ENCODE data around the gene ACOD1.
"Not testable (repeated sequence)": the region's sequence is repeated elsewhere in the genome, so short reads cannot be mapped to it uniquely, and the experiment has no call there.

ACOD1 gene

DNA sequence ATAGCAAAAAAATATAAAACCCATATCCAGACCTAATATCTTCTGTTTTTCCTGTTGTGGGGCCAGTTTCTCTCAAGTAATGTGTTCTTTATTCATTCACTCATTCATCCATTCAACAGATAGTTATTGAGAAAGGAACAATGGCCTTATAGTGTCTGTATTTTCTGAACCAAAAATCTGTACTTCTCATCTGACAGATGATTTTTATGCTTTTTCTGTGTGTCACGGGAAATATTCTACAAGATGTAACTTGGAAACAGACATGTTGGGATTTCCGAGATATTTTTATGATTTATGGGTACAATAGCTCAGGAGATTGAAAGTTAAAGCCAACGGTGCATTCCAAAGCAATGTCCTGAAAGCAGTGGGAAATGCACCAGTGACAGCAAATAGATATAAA lies 5.7 kb downstream of the ACOD1 start:
- DNase-seq (ENCODE audit: low read depth in 2 of 3, low spot score in 1 of 3): no peak

DNA sequence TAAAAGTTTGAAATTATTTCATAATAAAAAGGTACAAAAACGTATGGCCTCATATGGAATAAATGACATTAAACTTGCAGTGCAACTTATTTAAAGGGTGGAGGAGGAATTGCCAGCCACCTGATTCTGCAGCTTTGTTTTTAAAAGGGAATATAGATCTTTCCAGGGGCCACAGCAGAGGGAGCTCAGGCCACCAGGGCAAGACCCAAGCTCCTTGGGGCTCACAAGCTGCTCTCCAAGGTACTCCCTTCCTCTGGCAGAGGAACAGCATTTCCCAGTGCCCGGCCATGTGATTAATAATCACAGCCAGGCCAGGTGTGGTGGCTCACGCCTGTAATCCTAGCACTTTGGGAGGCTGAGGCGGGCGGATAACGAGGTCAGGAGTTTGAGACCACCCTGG lies 6.2 kb downstream of the ACOD1 start:
- no peak for DNase-seq (ENCODE audit: low read depth in 2 of 3, low spot score in 1 of 3)

DNA sequence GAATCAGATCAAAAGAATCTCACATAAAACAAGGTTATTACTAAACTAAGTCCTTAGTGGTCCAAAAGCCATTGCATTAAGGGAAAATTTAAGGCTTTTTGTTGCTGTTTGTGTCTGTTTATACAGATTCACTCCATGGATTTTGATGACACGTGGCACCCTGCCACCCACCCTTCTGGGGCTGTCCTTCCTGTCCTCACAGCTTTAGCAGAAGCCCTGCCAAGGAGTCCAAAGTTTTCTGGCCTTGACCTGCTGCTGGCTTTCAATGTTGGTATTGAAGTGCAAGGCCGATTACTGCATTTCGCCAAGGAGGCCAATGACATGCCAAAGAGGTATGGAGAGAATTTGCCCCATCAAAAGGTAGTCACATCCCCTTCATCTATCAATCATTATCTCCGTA lies 6.9 kb downstream of the ACOD1 start:
- DNase-seq (ENCODE audit: low read depth in 2 of 3, low spot score in 1 of 3): no peak

DNA sequence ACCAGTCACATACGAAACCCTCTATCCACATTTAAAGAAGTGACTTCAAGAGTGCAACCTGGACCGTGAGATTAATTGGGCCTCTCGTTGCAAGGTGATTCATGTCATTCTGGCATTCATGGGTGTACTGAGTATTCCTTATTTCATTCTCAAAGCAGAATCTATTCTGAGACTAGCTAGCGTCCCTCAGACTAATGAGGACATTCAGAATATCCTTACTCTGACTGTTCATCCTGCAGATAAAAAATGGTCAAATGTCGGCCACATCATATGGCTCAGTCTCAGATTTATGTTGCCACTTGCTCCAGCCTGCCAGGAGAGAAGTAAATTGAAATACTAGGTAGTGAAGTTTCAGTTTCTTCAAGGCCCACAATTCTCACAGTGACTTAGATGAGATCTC lies 7.3 kb downstream of the ACOD1 start:
- DNase-seq (ENCODE audit: low read depth in 2 of 3, low spot score in 1 of 3): no peak

DNA sequence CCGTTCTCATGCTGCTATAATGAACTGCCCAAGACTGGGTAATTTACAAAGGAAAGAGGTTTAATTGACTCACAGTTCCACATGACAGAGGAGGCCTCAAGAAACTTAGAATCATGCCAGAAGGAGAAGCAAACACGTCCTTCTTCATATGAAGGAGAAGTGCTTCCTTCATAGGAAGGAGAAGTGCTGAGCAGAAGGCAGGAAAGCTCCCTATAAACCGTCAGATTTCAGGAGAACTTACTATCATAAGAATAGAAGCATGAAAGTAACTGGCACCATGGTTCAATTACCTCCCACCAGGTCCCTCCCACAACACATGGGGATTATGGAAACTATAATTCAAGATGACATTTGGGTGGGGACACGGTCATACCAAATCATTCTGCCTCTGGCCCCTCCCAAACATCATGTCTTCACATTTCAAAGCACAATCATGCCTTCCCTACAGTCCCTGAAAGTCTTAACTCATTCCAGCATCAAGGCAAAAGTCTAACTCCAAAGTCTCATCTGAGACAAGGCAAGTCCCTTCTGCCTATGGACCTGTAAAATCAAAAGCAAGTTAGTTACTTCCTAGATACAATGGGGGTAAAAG lies 10.6 kb downstream of the ACOD1 start:
- DNase-seq (ENCODE audit: low read depth in 2 of 3, low spot score in 1 of 3): no peak

DNA sequence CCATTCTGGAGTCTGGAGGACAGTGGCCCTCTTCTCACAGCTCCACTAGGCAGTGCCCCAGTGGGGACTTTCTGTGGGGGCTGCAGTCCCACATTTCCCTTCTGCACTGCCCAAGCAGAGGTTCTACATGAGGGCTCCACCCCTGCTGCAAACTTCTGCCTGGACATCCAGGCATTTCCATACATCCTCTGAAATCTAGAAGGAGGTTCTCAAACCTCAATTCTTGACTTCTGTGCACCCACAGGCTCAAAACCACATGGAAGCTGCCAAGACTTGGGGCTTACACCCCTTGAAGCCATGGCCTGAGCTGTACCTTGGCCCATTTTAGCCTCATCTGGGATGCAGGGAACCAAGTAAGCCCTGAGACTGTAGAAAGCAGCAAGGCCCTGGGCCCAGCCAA lies 11.4 kb downstream of the ACOD1 start:
- not testable (repeated sequence) for DNase-seq (ENCODE audit: low read depth in 2 of 3, low spot score in 1 of 3)

DNA sequence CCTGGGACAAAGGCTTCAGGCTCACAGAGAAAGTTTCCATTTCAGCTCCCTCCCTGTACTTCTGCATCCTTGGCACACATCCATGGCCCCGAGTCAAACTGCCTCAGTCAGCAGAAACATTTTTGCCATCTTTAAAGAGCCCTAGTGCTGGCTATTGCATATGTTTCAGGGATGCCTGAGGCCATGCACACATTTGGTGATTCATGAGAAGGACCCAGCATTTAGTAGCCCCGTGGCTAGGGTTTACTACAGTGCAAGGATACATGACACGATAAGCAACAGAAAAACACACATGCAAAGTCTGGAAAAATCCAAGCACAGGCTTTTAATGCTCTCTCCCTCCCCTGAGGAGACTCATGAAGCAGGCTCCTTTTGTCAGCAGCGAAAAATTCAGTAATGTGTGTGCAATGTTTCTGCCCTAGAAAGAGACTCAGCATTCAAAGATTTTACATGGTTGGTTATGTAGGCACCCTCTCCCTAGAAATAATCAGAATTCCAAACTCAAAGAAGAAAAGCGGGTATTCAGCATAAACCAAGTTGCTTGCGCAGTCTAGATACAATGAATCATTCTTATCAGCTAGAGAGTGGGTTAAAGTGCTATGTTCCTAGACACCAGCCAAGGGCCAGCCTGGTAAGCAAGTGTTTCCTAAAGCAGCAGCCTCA lies 17.6 kb downstream of the ACOD1 start:
- no peak for DNase-seq (ENCODE audit: low read depth in 2 of 3, low spot score in 1 of 3)

DNA sequence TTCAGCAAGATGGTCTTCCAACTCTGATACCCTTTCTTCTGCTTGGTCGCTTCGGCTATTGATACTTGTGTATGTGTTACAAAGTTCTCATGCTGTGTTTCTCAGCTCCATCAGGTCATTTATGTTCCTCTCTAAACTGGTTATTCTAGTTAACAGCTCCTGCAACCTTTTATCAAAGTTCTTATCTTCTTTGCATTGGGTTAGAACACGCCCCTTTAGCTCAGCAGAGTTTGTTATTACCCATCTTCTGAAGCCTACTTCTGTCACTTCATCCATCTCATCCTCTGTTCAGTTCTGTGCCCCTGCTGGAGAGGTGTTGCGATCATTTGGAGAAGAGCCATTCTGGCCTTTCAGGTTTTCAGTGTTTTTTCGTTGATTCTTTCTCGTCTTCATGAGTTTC lies 18.7 kb downstream of the ACOD1 start:
- DNase-seq (ENCODE audit: low read depth in 2 of 3, low spot score in 1 of 3): no peak

DNA sequence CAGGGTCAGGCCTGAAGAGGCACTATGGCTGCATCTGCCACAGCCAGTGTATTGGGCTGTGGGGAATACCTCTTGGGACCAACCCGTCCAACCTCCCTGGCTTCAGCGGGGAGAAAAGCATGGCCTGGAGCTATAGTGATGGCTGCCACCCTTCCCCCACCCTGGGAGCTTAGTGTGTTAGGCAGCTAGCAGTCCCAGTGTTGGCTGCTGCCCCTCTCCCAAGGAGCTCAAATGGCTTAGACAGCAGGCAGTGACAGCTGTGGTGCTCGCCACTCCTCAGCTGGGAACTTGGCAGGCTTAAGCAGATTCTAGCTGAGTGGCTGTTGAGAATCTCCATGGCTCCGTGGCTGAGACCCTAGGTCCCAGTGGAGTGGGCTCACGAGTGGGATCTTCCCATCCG lies 19.7 kb downstream of the ACOD1 start:
- no peak for DNase-seq (ENCODE audit: low read depth in 2 of 3, low spot score in 1 of 3)

DNA sequence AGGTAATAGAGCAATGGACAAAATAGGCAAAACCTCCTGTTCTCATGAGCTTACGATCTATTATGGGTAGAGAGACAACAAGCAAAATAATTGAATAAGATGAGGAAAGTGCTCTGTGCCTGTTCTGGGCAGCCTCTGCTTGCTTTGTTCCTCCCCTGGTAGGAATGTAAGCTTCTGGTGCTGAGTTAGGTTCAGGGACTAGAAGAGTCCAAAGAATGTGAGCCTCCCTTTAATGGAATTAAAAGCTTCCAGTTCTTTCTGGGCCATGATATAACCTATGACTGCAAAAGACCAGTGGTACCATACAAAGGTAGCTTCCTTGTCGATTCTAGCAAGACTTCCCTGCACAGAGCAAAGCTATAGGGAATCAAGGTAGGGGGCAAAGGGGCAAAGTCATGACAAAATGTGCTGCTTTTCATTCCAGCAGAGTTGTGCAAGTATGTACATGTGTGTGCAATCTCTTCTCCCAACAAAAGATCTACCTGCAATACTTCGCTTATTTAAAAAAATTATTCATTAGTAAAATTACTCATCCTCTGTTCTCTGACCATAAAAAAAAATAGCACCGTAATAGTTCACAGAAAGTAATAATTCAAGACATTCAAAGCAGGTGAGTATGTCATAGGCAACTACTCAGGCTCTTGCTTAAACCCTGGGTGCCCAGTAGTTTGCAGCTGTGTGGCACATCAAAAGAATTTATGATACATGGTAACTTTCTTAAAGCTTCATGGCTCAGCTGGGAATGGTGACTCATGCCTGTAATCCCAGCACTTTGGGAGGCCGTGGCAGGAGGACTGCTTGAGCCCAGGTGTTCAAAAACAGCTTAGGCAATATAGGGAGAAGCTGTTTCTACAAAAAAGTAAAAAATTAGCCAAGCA lies 21.4 kb downstream of the ACOD1 start:
- DNase-seq (ENCODE audit: low read depth in 2 of 3, low spot score in 1 of 3): no peak

DNA sequence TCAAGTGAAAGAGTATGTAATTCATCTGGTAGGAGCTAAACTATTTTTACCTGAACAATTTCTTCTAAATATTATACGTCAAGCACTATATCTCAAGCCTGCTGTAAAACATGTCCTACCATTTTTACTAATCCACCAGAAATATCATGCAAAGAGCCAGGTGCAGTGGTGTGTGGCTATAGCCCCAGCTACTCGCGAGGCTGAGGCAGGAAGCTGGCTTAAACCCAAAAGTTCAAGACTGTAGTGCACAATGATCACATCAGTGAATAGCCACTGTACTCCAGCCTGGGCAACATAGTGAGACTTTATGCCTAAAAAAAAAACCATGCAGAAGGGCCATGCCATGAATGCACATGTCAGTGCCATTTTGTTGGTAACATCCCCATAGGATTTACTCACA lies 22.9 kb downstream of the ACOD1 start:
- no peak for DNase-seq (ENCODE audit: low read depth in 2 of 3, low spot score in 1 of 3)

DNA sequence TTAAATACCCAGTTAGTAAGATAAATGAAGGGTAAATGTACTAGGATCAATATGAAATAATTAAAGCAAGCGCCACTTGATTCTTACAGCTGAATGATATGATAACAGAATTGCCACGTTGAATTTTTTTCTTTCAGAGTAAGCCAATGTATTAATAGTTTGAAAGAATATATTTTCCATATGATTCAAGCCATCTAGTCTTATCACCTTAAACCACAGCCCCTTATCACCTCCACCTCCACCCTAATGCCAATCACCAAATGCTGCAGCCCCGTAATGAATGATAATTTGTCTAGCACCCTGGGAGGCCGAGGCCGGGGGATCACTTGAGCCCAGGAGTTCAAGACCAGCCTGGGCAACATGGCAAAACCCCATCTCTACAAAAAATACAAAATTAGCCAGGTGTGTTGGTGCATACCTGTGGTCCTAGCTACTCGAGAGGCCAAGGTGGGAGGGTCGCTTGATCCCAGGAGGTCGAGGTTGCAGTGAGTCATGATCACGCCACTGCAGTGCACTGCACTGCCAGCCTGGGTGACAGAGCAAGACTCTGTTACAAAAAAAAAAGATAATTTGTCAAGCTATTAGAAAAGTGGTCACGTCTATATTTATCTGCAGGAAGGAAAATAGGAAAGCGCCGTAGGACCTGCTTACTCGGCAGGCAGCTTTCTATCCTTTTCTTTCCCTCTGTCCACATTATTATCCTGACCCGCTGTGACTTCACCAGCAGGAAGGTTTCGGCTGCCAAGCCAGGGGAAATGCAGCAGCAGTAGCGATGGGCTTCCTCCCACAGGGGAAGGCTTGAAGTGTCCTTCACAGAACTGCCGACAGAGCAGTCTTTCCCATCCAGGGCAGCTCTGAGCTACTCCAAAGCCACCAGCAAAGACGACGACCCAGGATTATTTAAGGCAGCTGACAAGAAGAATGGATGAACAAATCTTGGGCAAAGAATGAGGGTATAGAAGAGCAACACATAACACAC lies 23.8 kb downstream of the ACOD1 start:
- no peak for DNase-seq (ENCODE audit: low read depth in 2 of 3, low spot score in 1 of 3)

DNA sequence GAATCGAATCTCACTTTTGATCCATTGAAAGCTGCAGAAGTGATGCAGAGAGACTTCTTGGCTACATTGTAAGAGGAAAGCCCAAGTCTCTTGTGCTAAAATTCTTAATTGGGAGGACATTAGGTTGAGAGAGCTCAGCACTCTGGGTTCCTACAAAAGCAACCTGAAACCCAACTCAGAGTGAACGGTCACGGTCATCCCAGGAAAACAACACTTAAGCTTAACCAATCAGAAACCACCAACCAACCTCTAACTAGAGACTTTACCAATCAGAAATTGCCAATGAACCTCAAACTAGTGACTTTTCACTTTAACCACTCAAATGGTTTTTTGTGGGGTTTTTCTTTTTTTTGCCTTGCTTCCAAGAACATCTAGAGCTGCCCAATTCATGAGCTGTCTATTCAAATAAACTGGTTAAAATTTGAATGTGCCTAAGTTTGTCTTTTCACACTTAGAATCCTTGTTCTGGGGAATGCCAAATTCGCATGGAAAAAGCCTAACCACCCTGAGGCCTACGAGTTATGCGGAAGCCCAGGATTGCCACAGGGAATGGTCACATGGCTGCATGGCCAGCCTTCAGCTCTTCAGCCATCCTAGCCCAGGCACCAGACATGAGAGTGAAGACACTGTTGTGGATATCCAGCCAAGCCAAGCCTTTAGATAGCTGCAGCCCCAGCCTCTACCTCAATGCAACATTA lies 25.8 kb downstream of the ACOD1 start:
- no peak for DNase-seq (ENCODE audit: low read depth in 2 of 3, low spot score in 1 of 3)

DNA sequence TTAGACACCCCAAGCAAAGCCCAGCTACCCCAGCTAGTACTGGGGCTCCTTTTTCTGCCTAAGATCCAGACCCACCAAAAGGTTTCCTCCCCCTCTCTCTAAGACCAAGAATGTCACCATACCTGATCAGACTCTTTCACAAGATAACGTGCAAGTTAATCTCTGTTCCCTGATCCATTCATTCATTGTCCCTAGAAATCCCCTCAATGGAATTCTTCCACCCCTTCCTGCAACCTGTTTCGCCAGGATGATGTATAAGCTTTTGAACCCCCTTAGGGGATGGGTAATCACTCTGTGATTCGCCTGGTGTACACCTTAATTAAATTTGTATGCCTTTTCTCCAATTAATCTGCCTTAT lies 26.3 kb downstream of the ACOD1 start:
- no peak for DNase-seq (ENCODE audit: low read depth in 2 of 3, low spot score in 1 of 3)

DNA sequence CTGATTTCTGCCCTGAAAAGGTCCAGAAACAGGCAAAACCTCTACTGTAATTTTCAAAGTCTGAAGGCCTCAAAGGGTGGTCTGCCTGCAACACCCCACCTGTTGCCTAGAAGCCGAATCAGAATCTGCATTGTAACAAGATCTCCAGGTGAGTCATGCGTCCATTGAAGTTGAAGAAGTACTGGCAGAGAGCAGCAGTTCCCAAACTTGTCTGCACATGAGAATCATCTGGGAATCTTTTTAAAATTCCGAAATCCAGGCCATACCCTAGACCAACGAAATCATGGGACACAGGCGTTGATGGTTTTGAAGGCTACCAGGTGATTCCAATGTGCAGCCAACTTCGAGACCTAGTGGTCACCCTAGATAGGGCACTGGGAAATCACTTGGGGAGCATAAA lies 27.6 kb downstream of the ACOD1 start:
- DNase-seq (ENCODE audit: low read depth in 2 of 3, low spot score in 1 of 3): no peak

DNA sequence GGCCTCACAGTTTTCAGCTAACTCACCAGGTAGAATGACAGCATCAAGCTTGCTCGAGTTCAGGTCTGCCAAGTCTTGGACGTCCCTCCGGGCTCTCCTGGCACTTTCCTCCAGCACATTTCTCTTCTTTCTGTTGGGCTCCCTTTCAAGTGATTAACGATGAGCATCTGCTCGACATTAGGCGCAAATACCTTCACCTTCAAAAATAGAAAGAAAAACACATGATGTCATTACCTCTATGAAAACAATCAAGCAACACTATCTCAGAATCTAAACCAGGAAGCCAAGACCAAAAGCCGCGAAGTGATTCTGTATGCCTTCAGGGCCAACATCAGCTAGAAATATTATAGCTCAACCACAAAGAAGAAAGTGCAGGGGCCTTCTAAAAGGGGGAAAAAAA lies 28.2 kb downstream of the ACOD1 start:
- no peak for DNase-seq (ENCODE audit: low read depth in 2 of 3, low spot score in 1 of 3)

DNA sequence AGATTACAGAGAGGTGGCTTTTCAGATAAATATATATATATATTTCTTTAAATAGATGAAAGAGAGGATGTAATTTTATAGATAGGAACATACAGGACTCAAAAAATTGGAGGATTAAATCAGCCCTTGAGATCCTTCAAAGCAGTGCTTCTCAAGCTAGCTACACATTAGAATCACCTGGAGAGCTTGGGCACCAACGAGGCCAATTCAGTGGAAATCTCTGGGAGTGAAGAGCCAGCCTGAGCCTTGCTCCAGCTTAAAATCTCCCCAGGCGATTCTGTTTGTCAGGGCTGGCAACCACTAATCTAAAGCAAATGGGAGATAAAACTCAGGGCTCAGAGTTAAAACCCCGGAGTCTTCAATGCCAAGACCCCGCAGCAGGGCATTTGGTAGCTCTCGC lies 28.6 kb downstream of the ACOD1 start:
- DNase-seq (ENCODE audit: low read depth in 2 of 3, low spot score in 1 of 3): no peak

DNA sequence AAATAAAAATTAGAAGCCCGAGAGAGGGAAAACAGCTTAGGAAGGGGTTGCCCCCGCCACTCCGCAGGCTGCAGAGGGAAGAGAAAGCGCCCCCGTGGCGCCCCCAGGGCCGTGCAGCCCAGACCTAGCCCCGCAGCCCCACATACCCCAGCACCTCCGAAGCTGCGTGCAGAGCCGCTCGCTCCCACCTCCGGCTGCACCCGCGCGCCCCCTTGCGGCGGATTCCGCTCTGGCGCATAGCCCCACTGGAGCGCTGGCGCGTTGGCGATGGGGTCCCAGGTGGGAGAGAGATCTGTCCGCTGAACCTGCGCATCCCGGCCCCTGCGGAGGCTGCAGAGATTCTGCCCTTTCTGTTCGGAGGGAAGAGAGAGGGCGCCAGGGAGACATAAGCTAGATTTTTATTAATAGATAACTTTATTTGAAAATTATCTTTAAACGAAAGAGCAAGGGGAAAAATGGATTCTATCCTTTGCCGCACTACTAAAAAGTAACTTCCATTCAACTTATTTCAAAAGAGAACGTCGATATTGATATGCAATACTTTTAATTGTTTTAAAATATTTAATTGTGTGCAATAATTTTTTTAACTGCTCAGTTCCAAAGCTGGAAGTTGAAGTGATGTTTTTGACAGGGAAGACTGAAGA lies 31.9 kb downstream of the ACOD1 start:
- peak; percentile 64 to 88 (median 82) for DNase-seq (ENCODE audit: low read depth in 2 of 3, low spot score in 1 of 3)

DNA sequence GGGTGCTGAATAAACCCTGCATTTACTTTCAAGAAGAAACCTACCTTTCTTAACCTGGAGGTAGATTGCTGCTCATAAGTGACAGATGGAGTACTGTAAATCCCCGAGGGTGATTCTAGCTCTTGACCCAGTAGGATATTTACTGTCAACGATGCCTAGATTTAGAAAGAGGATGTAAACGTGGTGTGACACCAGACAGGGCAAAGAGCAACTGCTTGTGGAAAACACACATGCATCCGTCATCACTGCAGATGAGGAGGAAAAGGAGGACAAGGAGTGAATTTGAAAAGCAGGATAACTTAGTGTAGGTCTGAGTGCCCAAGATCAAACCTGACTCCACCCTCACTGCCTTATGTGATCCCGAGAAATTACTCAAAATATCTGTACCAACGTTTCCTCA lies 33.8 kb downstream of the ACOD1 start:
- DNase-seq (ENCODE audit: low read depth in 2 of 3, low spot score in 1 of 3): no peak

DNA sequence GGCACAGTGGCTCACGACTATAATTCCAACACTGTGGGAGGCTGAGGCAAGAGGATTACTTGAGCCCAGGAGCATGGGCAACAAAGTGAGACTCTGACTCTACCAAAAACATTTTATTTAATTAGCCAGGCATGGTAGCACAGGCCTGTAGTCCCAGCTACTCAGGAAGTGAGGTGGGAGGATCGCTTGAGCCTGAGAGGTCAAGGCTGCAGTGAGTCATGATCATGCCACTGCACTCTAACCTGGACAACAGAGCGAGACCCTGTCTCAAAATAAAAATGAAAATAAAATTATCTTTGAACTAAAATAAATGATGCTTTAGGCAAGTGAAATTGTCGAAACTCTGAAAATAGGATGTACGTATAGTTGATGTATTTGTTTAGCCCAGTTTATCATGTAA lies 35.4 kb downstream of the ACOD1 start:
- DNase-seq (ENCODE audit: low read depth in 2 of 3, low spot score in 1 of 3): no peak
